ENCODE measurements around the gene CAPSL.

DNA sequence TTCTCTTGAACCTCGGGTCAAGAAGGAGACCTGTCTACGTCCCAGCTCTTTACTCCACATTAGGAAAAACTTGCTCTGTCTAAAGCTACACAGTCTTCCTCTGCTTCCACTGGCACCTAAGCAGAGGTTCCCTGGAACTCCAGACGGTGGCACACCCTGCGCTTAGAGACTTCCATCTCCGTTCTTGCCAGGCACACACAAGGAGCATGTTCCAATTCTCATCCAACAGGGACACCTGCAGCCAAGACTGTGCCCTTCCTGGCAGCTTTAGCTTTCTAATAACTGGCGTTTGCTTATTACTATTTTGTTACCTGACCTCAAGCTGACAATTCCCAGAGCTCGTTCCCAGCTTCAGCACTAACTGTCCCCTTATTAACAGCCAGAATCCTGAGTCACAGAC is 16.0 kb downstream of the CAPSL start:
- TF ChIP-seq EZH2 (optimal IDR thresholded peaks at IDR 0.05; ENCODE audit: low read depth, low read length) (no peak), EZH2phosphoT487 (IDR thresholded peaks at IDR 0.05; ENCODE audit: low read length) (no peak)
- TF ChIP-seq, protein P1, sequence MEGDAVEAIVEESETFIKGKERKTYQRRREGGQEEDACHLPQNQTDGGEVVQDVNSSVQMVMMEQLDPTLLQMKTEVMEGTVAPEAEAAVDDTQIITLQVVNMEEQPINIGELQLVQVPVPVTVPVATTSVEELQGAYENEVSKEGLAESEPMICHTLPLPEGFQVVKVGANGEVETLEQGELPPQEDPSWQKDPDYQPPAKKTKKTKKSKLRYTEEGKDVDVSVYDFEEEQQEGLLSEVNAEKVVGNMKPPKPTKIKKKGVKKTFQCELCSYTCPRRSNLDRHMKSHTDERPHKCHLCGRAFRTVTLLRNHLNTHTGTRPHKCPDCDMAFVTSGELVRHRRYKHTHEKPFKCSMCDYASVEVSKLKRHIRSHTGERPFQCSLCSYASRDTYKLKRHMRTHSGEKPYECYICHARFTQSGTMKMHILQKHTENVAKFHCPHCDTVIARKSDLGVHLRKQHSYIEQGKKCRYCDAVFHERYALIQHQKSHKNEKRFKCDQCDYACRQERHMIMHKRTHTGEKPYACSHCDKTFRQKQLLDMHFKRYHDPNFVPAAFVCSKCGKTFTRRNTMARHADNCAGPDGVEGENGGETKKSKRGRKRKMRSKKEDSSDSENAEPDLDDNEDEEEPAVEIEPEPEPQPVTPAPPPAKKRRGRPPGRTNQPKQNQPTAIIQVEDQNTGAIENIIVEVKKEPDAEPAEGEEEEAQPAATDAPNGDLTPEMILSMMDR (IDR thresholded peaks at IDR 0.05; ENCODE audit: low read length) = no peak

Data from MM.1S (cell line).